GM21526 (cell line): ENCODE data around the gene CAMK1D.
A peak's percentile ranks its signal among the peaks of the same experiment; 100 is the strongest.
"Not testable (repeated sequence)": the region's sequence is repeated elsewhere in the genome, so short reads cannot be mapped to it uniquely, and the experiment has no call there.

ENCODE experiments used
- ATAC-seq: cut with Tn5 transposase; IDR thresholded peaks from one replicate; pipeline ENCODE4 v1.9.1; 2021; ENCODE audit warnings: moderate library complexity; ENCODE audit not compliant: unreplicated experiment, low FRiP score

CAMK1D gene

DNA sequence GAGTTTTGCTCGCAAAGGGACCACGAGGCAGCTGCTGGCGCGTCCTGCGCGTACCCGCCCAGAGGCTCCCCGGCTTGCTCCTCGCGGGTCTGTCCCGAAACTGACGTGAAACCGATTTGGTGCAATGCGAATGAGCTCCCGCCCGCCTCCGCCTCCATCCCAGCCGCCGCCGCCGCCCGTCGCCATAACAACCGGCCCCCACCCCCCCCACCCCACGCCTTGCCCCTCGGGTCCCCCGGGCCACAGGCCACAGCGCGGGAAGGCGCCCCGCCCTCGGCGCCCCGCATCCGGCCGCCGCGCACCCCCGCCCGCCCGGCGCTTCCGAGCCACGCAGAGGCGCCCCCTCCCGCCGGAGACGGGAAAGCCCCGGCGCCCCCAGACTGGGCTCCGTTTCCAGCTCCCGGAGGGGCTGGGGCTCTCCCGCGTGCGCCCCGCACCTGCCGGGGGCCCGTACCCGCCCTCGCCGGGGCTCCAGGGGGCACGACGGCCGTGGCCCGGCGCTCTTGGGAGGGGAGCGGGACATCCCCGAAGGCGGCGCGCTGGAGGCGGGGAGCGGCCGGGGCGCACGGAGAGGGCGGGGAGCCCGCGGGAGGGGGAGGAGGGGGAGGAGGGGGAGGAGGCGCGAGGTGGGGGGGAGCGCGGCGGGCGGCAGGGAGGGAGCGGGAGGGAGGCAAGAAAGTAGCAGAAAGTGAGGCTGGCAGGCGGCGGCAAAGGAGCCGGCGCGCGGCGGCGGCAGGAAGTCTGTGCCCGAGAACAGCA is at the start of gene CAMK1D:
Gene CAMK1D (plus strand): TSS at position 678 of the 759 bp plus-strand sequence.
- peak; percentile 38 for ATAC-seq

DNA sequence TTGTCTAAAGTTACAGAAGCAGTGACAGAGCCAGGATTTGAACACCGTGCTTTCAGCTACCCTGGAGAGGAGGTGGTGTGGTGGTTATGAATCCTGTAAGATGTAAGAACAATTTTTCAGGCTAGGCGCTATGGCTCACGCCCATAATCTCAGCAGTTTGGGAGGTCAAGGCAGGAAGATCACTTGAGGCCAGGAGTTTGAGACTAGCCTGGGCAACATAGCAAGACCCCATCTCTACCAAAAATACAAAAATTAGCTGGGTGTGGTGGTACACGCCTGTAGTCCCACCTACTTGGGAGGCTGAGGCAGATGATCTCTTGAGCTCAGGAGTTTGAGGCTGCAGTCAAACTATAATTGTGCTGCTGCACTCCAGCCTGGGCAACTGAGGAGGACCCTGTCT is 48.3 kb upstream of the CAMK1D start:
- ATAC-seq: not testable (repeated sequence)

DNA sequence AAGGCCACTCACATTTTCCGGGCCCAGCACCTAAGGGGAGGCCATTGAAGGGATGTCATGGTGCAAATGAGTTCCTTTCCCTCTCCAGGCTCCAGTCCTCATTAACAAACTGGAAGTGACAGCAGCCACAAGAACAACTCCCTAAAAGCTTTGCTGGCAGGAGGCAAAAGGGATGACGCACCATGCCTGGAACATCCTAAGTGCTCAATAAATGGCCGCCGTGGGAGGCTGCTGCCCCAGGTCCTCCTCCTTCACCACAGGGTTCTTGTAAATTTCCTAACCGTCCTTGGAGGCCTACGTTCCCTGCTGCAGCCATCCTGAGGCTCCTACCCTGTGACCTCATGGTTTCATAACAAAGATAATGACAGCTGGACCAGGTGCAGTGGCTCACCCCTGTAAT is 41.3 kb upstream of the CAMK1D start:
- ATAC-seq: no peak

DNA sequence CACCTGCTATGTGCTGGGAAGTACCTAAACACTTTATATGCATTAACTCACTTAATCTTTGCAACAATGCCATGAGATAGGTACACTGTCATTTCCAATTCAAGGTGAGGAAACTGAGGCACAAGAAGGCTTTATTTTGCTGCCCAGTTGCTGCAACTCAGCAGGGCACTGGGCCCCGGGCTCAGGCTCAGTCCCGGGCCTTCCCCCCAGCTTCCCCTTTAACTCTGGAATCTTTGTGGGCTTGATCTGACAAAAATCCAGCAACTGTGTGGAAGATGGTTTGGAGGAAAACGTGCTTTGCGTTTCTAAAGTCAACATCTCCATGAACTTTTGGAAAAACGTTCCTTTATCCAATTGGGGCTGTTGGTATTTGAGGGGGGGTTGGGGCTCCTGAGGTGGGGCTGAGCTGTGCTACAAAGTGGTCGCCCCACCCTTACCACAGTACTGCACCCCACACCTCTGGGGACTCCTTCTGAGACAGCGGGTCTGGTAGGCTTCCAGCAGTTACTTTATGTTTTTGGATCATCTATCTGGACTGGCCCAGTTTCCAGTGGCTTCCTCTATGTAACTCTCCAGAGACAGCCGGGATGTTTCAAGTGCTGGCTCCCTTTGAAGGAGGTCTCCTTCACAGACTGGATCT is 40.5 kb upstream of the CAMK1D start:
- ATAC-seq: no peak

DNA sequence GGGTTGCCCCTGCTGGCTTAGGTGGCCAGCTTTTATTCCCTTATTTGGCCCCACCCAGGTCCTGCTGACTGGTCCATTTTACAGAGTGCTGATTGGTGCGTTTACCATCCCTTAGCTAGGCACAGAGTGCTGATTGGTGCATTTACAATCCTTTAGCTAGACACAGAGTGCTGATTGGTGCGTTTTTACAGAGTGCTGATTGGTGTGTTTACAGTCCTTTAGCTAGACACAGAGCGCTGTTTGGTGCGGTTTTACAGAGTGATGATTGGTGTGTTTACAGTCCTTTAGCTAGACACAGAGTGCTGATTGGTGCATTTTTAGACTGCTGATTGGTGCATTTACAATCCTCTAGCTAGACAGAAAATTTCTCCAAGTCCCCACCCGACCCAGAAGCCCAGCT is 39.6 kb upstream of the CAMK1D start:
- not testable (repeated sequence) for ATAC-seq

DNA sequence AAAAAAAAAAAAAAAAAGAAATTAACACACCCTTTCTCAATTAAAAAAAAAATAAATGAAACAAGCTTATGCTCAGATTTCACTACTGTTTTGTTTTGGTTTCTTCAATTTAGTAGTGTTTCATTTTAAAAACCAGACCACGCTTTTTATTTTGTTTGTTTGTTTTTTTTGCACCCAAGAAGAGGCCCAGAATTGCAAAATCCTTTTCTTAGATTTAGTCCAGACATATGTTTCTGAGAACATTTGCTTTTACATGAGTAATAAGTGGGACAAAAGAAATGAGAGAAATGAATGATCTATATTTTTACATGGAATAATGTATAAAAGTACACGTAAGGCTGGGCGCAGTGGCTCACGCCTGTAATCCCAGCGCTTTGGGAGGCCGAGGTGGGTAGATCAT is 34.5 kb upstream of the CAMK1D start:
- no peak for ATAC-seq

DNA sequence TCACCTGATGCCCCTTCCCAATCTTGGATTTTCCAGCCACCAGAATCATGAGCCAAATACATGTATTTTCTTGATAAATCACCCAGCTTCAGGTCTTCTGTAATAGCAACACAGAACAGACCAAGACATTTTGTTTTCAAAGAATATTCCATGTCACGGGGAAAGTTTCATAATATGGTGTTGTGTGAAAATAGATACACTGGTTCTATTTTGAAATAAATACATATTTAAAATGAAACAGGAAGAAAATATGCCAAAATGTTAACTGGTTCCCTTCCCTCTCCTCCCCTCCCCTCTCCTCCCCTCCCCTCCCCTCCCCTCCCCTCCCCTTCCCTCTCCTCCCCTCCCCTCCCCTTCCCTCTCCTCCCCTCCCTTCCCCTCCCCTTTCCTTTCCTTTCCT is 30.3 kb upstream of the CAMK1D start:
- no peak for ATAC-seq

DNA sequence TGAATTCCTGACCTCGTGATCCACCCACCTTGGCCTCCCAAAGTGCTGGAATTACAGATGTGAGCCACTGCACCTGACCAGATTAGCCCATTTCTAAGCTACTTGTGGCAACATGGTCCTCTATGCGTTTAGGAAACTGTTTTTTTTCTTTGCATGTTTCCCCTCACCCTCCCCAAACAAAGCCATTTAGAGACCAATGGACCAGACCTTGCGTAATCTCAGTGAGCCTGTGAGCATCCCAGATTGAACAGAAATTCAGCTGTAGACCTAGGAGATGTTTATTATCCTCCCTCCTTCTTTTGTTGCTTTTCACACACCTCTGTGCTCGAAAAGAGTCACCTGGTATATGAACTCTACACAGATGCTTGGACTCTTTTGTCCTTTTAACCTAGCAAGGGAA is 28.5 kb upstream of the CAMK1D start:
- ATAC-seq: no peak

DNA sequence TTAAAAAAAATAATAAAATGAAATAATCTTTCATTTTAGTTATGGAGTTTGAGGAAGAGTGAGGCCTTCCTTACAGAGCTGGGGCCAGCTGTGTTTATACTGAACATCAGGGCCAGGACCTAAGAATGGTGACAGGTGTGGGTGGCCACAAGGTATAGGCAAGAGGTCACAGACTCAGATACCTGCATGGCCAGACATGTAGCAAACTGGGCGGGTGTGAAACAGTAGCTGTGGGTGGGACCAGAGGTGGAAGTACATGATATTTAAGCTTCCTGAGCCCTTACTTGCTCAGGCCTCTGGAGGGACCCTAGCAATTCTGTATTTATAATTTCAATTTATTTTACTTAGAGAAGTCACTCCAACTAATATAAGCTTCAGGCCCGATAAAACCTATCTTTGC is 27.7 kb upstream of the CAMK1D start:
- no peak for ATAC-seq

DNA sequence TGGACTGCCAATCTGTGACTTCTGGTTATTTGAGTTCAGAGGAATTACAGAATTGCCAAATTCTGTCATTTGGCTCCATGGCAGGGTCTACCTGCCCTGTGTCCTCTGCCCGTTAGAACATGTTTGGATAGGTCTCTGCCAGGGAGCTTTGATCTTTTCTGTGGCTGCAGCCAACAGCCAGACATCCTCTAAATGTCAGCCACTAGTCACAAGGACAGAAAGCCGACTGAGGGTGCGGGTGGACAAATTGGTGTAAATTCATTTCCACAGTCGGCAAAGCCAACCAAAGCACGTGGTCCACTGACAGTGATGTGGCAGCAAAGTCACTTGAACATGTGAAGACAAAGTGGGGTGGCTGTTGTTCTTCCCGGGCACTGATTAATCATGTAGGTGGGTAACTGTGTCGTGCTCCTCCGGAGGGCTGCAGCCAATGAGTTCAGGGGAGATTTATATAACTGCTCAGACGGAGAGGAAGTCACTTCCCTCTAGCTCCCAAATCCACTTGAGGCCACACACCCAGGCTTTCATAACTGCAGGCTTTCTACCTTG is 26.7 kb upstream of the CAMK1D start:
- ATAC-seq: no peak

DNA sequence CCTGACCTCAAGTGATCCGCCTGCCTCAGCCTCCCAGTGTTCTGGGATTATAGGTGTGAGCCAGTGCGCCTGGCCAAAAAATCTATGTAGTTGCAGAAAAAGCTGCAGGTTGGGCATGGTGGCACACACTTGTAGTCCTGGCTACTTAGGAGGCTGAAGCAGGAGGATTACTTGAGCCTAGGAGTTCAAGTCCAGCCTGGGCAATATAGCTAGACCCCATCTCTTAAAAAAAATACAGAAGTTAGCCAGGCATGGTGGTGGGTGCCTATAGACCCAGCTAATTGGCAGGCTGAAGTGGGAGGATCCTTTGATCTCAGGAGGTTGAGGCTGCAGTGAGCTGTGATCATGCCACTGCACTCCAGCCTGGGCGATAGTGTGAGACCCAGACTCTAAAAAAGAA is 24.8 kb upstream of the CAMK1D start:
- ATAC-seq: no peak

DNA sequence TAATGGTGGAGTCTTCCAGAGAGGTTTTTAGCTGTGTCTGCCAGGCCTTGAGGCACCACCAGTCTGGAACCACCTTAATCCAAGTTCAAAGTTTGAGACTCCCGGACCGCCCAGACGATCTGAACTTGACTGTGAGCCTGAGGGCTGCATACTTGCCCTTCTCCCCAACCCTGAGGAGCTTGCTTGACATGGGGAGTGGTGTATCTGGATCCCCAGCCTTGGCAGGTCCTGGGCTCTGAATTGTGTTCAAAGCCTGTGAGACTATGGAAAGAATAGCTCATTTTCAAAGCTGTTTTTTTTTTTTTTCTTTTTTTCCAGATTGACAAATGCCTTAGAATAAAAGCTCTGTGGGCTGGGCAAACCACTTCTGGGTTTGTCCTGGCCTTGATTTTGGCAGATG is 22.3 kb upstream of the CAMK1D start:
- no peak for ATAC-seq

DNA sequence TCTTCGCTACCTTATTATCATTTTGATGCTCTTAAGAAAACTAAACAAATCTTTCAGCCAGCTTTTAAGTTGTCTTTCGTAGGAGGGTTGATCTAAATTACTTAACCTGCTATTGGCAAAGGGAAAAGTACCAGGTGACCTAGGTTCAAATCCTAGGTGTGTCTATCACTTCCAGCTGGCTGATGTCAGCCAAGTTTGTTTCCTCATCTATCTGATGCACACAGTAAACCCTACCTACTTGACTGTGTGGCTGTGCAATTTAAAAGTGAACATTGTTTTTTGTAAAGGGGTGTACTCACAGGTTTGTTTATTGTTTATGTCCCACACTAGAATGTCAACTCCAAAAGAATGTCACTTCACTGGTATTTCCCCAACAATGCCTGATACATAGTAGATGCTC is 21.9 kb upstream of the CAMK1D start:
- ATAC-seq: no peak

DNA sequence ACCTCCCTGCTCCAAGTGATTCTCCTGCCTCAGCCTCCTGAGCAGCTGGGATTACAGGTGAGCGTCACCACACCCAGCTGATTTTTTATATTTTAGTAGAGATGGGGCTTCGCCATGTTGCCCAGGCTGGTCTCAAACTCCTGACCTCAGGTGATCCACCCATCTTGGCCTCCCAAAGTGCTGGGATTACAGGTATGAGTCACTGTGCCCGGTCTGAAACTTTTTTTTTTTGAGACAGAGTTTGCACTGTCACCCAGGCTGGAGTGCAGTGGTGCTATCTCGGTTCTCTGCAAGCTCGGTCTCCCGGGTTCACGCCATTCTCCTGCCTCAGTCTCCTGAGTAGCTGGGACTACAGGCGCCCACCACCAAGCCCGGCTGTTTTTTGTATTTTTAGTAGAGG is 21.0 kb upstream of the CAMK1D start:
- not testable (repeated sequence) for ATAC-seq

DNA sequence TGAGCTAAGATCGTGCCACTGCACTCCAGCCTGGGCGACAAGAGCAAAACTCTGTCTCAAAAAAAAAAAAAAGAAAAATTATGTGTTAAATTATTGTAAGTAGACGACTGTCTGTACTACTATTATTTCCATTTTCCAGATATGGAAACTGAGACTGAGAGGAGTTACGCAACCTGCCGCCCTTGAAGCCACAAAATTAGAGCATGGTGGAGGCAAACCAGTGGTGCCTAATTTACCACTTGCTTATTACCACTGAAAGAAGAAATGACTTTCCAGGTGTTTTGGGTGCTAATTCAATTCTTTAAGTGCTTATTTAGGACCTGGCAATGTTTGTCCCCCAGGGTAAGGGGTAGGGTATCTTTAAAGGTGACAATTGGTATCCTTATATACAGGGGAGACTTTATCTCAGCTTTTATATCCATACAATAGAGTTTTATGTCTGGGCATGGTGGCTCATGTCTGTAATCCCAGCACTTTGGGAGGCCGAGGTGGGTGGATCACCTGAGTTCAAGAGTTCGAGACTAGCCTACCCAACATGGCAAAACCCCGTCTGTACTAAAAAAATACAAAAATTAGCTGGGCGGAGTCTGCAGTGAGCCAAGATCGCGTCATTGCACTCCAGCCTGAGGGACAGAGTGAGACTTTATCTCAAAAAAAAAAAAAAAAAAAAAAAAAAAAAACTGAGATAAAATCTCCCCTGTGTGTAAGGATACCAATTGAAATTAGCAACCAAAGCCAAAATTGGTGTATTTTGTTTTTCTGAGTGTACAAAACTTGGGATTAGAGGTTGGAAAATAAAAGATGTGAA is 16.6 kb upstream of the CAMK1D start:
- ATAC-seq: no peak

DNA sequence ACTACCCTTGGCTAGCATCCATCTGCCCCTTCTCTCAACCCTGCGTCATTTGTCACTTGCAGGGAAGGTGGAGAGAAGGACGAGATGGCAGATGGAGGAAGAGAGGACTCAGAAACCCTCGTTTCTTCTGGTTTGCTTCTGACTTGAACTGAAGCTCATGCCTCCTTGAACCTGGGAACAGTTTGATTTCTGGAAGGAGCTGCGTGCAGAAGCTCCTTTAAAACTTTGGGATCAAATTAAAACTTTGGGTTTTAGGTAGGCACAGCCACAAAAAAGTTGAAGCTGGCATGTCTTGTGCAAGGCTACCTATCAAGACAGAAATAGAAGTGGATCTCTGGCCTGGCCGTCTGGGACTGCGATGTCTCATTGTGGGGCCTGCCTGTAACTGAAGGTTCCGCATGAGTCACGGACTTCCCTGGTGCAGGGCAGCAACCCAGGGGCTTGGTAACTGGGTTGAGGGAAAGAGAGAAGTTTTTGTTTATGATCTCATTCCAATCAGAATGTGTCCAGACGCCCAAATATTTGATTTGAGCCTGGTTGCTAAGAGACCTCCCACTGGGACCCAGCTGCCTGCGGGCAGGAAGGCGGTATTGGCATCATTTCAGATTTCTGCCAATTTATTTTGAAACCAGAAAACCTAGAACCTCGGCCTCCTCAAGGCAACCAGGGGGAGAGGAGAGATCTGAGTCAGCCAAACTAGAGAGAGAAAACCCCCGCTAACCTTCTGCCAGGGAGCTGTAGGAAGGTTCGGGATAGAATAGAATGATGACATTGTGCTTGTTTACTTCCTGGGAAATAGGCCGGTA is 15.8 kb upstream of the CAMK1D start:
- no peak for ATAC-seq

DNA sequence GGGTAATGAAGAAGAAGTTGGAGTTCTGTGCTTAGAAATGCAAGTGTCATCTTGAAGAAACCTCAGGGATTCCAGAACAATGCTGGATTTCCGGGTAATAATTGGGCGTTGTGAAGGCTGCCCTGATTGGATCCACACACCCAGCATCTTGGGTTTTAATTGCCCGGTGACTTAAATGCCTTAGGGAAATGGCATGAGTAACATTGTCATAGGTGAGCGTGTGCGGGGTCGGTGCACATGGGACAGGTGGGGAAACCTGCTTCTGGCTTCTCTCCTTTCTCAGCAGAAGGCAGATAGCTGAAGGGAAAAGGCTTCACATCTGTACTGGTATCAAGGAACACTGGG is 15.2 kb upstream of the CAMK1D start:
- ATAC-seq: no peak

DNA sequence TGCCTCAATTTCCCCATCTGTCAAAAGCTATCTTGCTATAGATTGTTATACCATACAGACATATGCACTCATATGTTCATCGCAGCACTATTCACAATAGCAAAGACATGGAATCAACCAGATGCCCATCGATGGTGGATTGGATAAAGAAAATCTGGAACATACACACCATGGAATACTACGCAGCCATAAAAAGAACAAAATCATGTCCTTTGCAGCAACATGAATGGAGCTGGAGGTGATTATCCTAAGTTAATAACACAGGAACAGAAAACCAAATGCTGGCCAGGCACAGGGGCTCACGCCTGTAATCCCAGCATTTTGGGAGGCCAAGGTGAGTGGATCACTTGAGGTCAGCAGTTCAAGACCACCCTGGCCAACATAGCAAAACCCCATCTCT is 14.2 kb upstream of the CAMK1D start:
- ATAC-seq: not testable (repeated sequence)

DNA sequence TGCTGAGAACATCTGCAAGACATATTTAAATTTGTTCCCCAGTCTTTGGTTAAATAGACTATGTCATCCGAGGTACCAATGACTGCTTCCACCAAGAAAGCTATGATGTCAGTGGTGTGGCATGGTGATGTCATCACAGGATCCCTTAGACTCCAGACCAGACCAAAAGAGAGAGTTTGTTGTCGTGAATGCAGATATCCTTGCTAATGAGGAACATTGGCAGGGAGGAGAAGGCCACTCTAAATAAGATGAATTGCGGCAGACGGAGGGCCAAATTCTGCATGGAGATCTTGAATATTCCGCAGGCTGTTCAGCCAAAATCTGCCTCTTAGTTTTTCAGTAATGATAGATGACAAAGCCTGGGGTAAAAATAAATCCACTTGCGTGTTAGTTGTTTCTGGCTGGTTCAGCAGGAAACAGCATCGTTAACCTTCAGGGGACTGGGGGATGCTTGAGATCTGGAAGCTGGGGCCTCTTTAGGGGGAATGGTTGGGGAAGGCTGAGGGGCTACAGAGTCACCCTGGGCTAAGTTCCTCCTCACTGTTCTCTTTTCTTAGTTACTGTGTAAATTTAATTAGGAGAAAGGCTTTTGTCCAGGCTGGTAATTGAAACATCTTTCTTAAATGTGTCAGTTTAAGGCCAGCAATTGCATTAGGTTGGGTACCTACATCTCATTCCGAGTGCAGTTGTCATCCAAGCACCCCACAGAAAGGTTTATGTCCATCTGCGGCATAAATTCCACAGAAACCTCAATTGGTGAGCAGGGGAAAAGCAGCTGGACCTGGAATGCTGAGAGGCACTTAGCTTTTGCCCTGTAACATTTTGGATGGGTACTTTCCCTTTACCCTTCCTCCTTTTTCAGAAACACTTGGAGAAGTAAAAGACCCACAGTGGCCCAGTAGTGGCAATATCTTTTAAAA is 11.6 kb upstream of the CAMK1D start:
- ATAC-seq: no peak
